HEK293T (cell line): Measurements from ENCODE around the gene TUSC2.

Experiments used
- LEF1 ChIP-seq: fragments of 450-650 bp; IDR thresholded peaks from 2 replicates; pipeline ENCODE4 v1.6.1; 2017; ENCODE audit warnings: mild to moderate bottlenecking, borderline replicate concordance
- NFRKB ChIP-seq: fragments of 450-650 bp; IDR thresholded peaks from 2 replicates; pipeline ENCODE4 v1.6.1; 2016; ENCODE audit warnings: mild to moderate bottlenecking, moderate library complexity
- PKNOX1 ChIP-seq: fragments of 450-650 bp; IDR thresholded peaks from 2 replicates; pipeline ENCODE4 v1.6.1; 2016

GRCh38 chr3:50322115-50322385, 6.0 kb downstream of the TUSC2 start:
- TF ChIP-seq LEF1 (no peak), NFRKB (no peak), PKNOX1 (no peak)
